Neural cell (in vitro differentiated cells): ENCODE data around the gene FAM111B.
"Not testable (repeated sequence)": the region's sequence is repeated elsewhere in the genome, so short reads cannot be mapped to it uniquely, and the experiment has no call there.

Source experiments
- EP300 ChIP-seq: fragments of 450-650 bp; conservative IDR thresholded peaks from 2 replicates; pipeline ENCODE4 v1.6.1; 2014; ENCODE audit warnings: antibody characterized with exemption, mild to moderate bottlenecking, moderate library complexity; ENCODE audit not compliant: poor library complexity, severe bottlenecking
- EZH2 ChIP-seq: fragments of 200-600, 300-800 bp; shearing (Covaris generic), sonication (generic); IDR thresholded peaks from 2 replicates; pipeline ENCODE4 v1.6.1; 2014; ENCODE audit warnings: antibody characterized with exemption, low read length, borderline replicate concordance, mild to moderate bottlenecking; ENCODE audit not compliant: insufficient read depth, poor library complexity, severe bottlenecking
- MXI1 ChIP-seq: fragments of 450-650 bp; conservative IDR thresholded peaks from 2 replicates; pipeline ENCODE4 v1.6.1; 2014; ENCODE audit warnings: antibody characterized with exemption, mild to moderate bottlenecking; ENCODE audit not compliant: poor library complexity, severe bottlenecking
- POLR2AphosphoS5 ChIP-seq: IDR thresholded peaks from 2 replicates; pipeline ENCODE4 v1.6.1; 2012
- RAD21 ChIP-seq: fragments of 450-650 bp; conservative IDR thresholded peaks from 2 replicates; pipeline ENCODE4 v1.6.1; 2014; ENCODE audit warnings: antibody characterized with exemption, mild to moderate bottlenecking, moderate library complexity
- SMC3 ChIP-seq: fragments of 450-650 bp; conservative IDR thresholded peaks from 2 replicates; pipeline ENCODE4 v1.6.1; 2014; ENCODE audit warnings: antibody characterized with exemption, mild to moderate bottlenecking, moderate library complexity; ENCODE audit not compliant: poor library complexity
- TAF1 ChIP-seq: IDR thresholded peaks from 2 replicates; pipeline ENCODE4 v1.6.1; 2012; ENCODE audit warnings: low read depth
- TF ChIP-seq, protein P1 (sequence below): fragments of 450-650 bp; IDR thresholded peaks from 2 replicates; pipeline ENCODE4 v1.5.1; 2014; ENCODE audit warnings: antibody characterized with exemption, mild to moderate bottlenecking, moderate library complexity; ENCODE audit not compliant: poor library complexity, severe bottlenecking
- TF ChIP-seq, protein P2 (sequence below): IDR thresholded peaks from 2 replicates; pipeline ENCODE4 v1.6.1; 2012; ENCODE audit warnings: borderline replicate concordance

DNA sequence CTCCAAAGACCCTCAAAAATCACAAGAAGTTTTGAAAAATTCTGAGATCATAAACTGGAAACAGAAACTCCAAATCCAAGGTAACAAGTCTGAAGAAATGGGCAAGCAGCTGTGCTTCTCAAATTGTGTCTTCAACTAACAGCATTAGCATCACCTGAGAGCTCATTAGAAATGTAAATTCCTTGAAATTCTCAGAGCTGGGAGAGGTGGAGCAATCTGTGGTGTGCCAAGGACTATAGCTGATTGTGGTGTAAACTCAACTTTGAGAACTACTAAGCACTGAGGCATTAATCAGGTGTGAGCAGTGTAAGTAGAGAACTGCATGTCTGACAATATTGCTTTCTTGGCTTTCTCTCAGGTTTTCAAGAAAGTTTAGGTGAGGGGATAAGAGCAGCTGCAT is 13.5 kb upstream of the FAM111B start:
- TF ChIP-seq TAF1, POLR2AphosphoS5, EZH2, MXI1, EP300, RAD21, SMC3: not testable (repeated sequence)
- TF ChIP-seq, protein P1, sequence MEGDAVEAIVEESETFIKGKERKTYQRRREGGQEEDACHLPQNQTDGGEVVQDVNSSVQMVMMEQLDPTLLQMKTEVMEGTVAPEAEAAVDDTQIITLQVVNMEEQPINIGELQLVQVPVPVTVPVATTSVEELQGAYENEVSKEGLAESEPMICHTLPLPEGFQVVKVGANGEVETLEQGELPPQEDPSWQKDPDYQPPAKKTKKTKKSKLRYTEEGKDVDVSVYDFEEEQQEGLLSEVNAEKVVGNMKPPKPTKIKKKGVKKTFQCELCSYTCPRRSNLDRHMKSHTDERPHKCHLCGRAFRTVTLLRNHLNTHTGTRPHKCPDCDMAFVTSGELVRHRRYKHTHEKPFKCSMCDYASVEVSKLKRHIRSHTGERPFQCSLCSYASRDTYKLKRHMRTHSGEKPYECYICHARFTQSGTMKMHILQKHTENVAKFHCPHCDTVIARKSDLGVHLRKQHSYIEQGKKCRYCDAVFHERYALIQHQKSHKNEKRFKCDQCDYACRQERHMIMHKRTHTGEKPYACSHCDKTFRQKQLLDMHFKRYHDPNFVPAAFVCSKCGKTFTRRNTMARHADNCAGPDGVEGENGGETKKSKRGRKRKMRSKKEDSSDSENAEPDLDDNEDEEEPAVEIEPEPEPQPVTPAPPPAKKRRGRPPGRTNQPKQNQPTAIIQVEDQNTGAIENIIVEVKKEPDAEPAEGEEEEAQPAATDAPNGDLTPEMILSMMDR = not testable (repeated sequence)
- TF ChIP-seq, protein P2, sequence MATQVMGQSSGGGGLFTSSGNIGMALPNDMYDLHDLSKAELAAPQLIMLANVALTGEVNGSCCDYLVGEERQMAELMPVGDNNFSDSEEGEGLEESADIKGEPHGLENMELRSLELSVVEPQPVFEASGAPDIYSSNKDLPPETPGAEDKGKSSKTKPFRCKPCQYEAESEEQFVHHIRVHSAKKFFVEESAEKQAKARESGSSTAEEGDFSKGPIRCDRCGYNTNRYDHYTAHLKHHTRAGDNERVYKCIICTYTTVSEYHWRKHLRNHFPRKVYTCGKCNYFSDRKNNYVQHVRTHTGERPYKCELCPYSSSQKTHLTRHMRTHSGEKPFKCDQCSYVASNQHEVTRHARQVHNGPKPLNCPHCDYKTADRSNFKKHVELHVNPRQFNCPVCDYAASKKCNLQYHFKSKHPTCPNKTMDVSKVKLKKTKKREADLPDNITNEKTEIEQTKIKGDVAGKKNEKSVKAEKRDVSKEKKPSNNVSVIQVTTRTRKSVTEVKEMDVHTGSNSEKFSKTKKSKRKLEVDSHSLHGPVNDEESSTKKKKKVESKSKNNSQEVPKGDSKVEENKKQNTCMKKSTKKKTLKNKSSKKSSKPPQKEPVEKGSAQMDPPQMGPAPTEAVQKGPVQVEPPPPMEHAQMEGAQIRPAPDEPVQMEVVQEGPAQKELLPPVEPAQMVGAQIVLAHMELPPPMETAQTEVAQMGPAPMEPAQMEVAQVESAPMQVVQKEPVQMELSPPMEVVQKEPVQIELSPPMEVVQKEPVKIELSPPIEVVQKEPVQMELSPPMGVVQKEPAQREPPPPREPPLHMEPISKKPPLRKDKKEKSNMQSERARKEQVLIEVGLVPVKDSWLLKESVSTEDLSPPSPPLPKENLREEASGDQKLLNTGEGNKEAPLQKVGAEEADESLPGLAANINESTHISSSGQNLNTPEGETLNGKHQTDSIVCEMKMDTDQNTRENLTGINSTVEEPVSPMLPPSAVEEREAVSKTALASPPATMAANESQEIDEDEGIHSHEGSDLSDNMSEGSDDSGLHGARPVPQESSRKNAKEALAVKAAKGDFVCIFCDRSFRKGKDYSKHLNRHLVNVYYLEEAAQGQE = not testable (repeated sequence)
